Trophoblast cell (in vitro differentiated cells and primary cell): ENCODE measurements around the gene MOXD1.

Experiments
- DNase-seq, 2 donors: peaks; one replicate each; pipeline ENCODE4 v3.0.0-alpha.2; 2016
- H2AFZ ChIP-seq: 2 replicates; pipeline ENCODE4 v1.6.1; 2013; ENCODE audit warnings: low read length, moderate library complexity, mild to moderate bottlenecking; ENCODE audit not compliant: insufficient read depth, poor library complexity
- H2AK5ac ChIP-seq: 2 replicates; pipeline ENCODE4 v1.6.1; 2013; ENCODE audit warnings: mild to moderate bottlenecking, low read length
- H2BK120ac ChIP-seq: 2 replicates; pipeline ENCODE4 v1.6.1; 2013; ENCODE audit warnings: low read length, mild to moderate bottlenecking, moderate library complexity; ENCODE audit not compliant: insufficient read depth, poor library complexity
- H2BK12ac ChIP-seq: 2 replicates; pipeline ENCODE4 v1.6.1; 2013; ENCODE audit warnings: mild to moderate bottlenecking, low read length, moderate library complexity
- H2BK5ac ChIP-seq: 2 replicates; pipeline ENCODE4 v1.6.1; 2013; ENCODE audit warnings: low read length, low read depth, moderate library complexity, mild to moderate bottlenecking; ENCODE audit not compliant: poor library complexity
- H3K14ac ChIP-seq: 2 replicates; pipeline ENCODE4 v1.6.1; 2013; ENCODE audit warnings: mild to moderate bottlenecking, low read length
- H3K18ac ChIP-seq: 2 replicates; pipeline ENCODE4 v1.6.1; 2013; ENCODE audit warnings: mild to moderate bottlenecking, low read length
- H3K23ac ChIP-seq: 2 replicates; pipeline ENCODE4 v1.6.1; 2013; ENCODE audit warnings: low read length
- H3K27ac ChIP-seq: 2 replicates; pipeline ENCODE4 v1.5.1; 2013; ENCODE audit warnings: low read depth, mild to moderate bottlenecking, inconsistent platforms, low read length, moderate library complexity
- H3K27me3 ChIP-seq: 2 replicates; pipeline ENCODE4 v1.6.1; 2013; ENCODE audit warnings: inconsistent platforms, mild to moderate bottlenecking, low read length, moderate library complexity; ENCODE audit not compliant: insufficient read depth
- H3K36me3 ChIP-seq, 2 experiments: 1 replicate in 1 of 2; 2 replicates in 1 of 2; pipeline ENCODE4 v1.6.1; 2013; ENCODE audit warnings: low read length in 2 of 2, mild to moderate bottlenecking in 2 of 2, moderate library complexity in 1 of 2; ENCODE audit not compliant: insufficient read depth in 2 of 2, control insufficient read depth in 1 of 2
- H3K4ac ChIP-seq: 2 replicates; pipeline ENCODE4 v1.6.1; 2013; ENCODE audit warnings: low read depth, mild to moderate bottlenecking, low read length, moderate library complexity
- H3K4me1 ChIP-seq, 2 experiments: 1 replicate in 1 of 2; 2 replicates in 1 of 2; pipeline ENCODE4 v1.6.1; 2013; ENCODE audit warnings: low read length in 2 of 2, mild to moderate bottlenecking in 2 of 2, moderate library complexity in 1 of 2; ENCODE audit not compliant: insufficient read depth in 2 of 2, control insufficient read depth in 1 of 2
- H3K4me2 ChIP-seq: 2 replicates; pipeline ENCODE4 v1.6.1; 2013; ENCODE audit warnings: inconsistent platforms, mild to moderate bottlenecking, low read length, moderate library complexity
- H3K4me3 ChIP-seq: 2 replicates; pipeline ENCODE4 v1.5.1; 2013; ENCODE audit warnings: mild to moderate bottlenecking, low read depth, low read length, inconsistent platforms
- H3K79me1 ChIP-seq: one replicate; pipeline ENCODE4 v1.6.1; 2013; ENCODE audit warnings: low read length
- H3K79me2 ChIP-seq: 2 replicates; pipeline ENCODE4 v1.6.1; 2013; ENCODE audit warnings: low read length, mild to moderate bottlenecking; ENCODE audit not compliant: control insufficient read depth, insufficient read depth, poor library complexity
- H3K9ac ChIP-seq: 2 replicates; pipeline ENCODE4 v1.6.1; 2013; ENCODE audit warnings: mild to moderate bottlenecking, low read length
- H3K9me3 ChIP-seq: 2 replicates; pipeline ENCODE4 v1.6.1; 2013; ENCODE audit warnings: low read depth, mild to moderate bottlenecking, control low read depth, inconsistent platforms, low read length; ENCODE audit not compliant: insufficient read depth
- H4K12ac ChIP-seq: 2 replicates; pipeline ENCODE4 v1.6.1; 2013; ENCODE audit warnings: low read depth, mild to moderate bottlenecking, low read length, moderate library complexity
- H4K8ac ChIP-seq: 2 replicates; pipeline ENCODE4 v1.6.1; 2013; ENCODE audit warnings: low read depth, mild to moderate bottlenecking, low read length, moderate library complexity
- H4K91ac ChIP-seq: one replicate; pipeline ENCODE4 v1.6.1; 2013; ENCODE audit warnings: low read depth, mild to moderate bottlenecking, low read length, moderate library complexity
- WGBS: extraction: QIAGEN DNeasy Blood & Tissue Kit; methylation state at CpG from one replicate; pipeline ENCODE4 v1.1.7; 2013; ENCODE audit warnings: missing lambda C conversion rate; ENCODE audit not compliant: insufficient read length, insufficient coverage; ENCODE audit errors: extremely low coverage; 5-methylcytosine and 5-hydroxymethylcytosine counted together

The MOXD1 gene

DNA sequence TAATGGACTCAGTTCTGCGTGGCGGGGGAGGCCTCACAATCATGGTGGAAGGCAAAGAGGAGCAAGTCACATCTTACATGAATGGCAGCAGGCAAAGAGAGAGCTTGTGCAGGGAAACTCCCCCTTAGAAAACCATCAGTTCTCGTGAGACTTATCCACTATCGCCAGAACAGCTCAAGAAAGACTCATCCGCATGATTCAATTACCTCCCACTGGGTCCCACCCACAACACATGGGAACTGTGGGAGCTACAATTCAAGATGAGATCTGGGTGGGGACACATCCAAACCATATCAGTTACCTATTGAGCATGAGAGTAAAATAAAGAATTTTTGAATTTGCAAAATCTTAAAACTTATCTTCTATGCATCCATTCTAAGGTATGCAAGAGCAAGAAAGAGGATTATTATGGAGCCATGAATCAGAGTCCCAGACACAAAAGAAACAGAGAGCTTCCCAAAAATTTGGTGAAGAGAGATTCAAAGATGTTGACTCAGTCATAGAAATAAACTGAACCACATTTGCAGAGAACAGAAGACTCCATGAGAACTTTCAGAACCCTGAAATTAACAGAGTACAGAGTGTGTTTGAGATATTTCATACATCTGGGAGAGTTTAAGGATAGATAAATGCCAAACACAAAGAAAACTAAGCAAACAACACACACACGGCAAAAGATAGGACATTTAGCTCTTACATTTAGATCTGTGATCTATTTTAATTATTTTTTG is 17.1 kb upstream of the MOXD1 start:
- no peak overlapping the region for H3K14ac ChIP-seq
- no peak for DNase-seq
- H4K12ac ChIP-seq, result no peak overlapping the region
- no peak overlapping the region for H3K4me2 ChIP-seq
- no peak overlapping the region for H2BK12ac ChIP-seq
- no peaks in the 10 kb centered on the region for H3K9me3 ChIP-seq
- H2BK120ac ChIP-seq, result no peak overlapping the region
- no peak overlapping the region for H3K23ac ChIP-seq
- H3K36me3 ChIP-seq, result no peaks in the 10 kb centered on the region
- no peak overlapping the region for H3K4me3 ChIP-seq
- H2AFZ ChIP-seq, result no peak overlapping the region
- no peak overlapping the region for H3K4ac ChIP-seq
- no peak overlapping the region for H3K9ac ChIP-seq
- no peaks in the 10 kb centered on the region for H3K79me2 ChIP-seq
- no peak overlapping the region for H4K91ac ChIP-seq
- no peak overlapping the region for H3K18ac ChIP-seq
- no peaks in the 10 kb centered on the region for H3K27me3 ChIP-seq
- H2AK5ac ChIP-seq, result no peak overlapping the region
- no CpG with 5 or more reads among the region's 6 CpGs for whole genome bisulfite sequencing
- H3K4me1 ChIP-seq, result peaks cover 3 to 4% of the 10 kb centered on the region in 2 experiments
- no peaks in the 10 kb centered on the region for H3K79me1 ChIP-seq
- H3K27ac ChIP-seq, result no peak overlapping the region
- H4K8ac ChIP-seq, result no peak overlapping the region
- H2BK5ac ChIP-seq, result no peak overlapping the region

DNA sequence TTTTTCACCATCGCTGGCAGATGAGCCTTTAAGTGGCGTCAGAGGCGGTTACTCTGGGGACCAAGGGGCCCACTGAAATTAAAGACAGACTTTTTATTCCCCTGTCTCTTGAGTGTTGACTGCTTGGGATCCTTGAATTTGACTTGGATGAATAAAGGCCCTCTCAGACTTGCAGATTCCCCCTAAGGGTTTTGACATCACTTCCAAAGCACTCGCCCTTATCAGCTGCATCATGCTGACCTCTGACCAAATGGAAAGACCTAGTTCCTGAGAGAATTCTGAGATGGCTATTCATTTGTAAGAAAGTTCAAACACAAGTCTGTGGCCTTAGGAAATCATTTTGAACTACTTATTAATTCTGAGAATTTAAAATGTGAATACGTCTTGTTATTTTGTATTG is 13.5 kb upstream of the MOXD1 start:
- DNase-seq, result peak; percentile 89 to 92
- H2BK12ac ChIP-seq, result no peak overlapping the region
- H3K18ac ChIP-seq, result no peak overlapping the region
- no peak overlapping the region for H3K9ac ChIP-seq
- H2AK5ac ChIP-seq, result no peak overlapping the region
- no peak overlapping the region for H4K8ac ChIP-seq
- no peaks in the 10 kb centered on the region for H3K79me1 ChIP-seq
- H3K23ac ChIP-seq, result no peak overlapping the region
- no peaks in the 10 kb centered on the region for H3K79me2 ChIP-seq
- H2BK5ac ChIP-seq, result no peak overlapping the region
- no peak overlapping the region for H3K4me3 ChIP-seq
- H3K9me3 ChIP-seq, result no peaks in the 10 kb centered on the region
- H3K27ac ChIP-seq, result no peak overlapping the region
- no peak overlapping the region for H3K14ac ChIP-seq
- no peak overlapping the region for H2BK120ac ChIP-seq
- no peaks in the 10 kb centered on the region for H3K27me3 ChIP-seq
- peaks cover 3 to 4% of the 10 kb centered on the region in 2 experiments for H3K4me1 ChIP-seq
- no peak overlapping the region for H3K4ac ChIP-seq
- no peak overlapping the region for H4K12ac ChIP-seq
- no CpG with 5 or more reads among the region's 5 CpGs for WGBS
- no peak overlapping the region for H4K91ac ChIP-seq
- H3K4me2 ChIP-seq, result peak overlapping the region; percentile 6
- H3K36me3 ChIP-seq, result no peaks in the 10 kb centered on the region
- no peak overlapping the region for H2AFZ ChIP-seq

DNA sequence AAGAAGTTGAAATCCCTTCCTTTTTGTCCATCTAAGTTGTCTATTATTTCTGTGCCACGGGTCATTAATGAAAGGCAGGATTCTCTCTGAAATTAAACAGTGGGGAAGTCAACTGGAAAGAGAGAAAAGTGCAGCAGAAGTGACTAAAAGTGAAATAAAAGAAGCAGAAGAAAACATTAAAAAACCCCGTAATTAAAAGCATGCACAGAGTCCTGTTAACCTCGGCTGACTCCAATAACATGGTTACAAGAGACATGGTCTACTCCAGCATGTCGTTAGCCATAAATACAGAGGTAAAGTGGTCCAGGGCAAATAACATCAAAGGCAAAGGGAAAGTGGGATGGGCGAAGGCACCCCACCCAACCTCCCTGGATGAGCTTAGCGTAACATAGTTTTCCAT is 13.0 kb upstream of the MOXD1 start:
- no CpG with 5 or more reads among the region's 6 CpGs for WGBS
- H4K12ac ChIP-seq, result no peak overlapping the region

DNA sequence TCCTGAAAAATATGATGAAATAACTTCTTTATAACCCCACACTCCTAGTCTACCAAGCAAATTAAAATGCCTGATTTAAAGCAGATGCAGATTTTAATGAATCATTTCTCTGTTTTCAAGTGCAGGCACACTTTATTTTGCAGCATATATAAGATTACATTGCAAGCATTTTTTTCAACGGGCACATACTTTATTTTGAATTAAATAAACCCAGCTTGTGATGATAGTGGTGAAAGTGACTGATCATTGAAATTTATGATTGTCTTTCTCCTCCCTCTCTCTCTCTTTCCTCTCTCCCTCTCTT is 12.2 kb upstream of the MOXD1 start:
- no peaks in the 10 kb centered on the region for H3K36me3 ChIP-seq
- H3K4ac ChIP-seq, result no peak overlapping the region
- no peaks in the 10 kb centered on the region for H3K9me3 ChIP-seq
- no peak overlapping the region for H3K27ac ChIP-seq
- H2AK5ac ChIP-seq, result no peak overlapping the region
- no peak overlapping the region for H3K9ac ChIP-seq
- H3K79me1 ChIP-seq, result no peaks in the 10 kb centered on the region
- H4K12ac ChIP-seq, result no peak overlapping the region
- H2BK12ac ChIP-seq, result no peak overlapping the region
- WGBS, result no CpG with 5 or more reads among the region's 1 CpG
- H3K4me2 ChIP-seq, result no peak overlapping the region
- H4K91ac ChIP-seq, result no peak overlapping the region
- no peak overlapping the region for H4K8ac ChIP-seq
- no peak for DNase-seq
- H3K18ac ChIP-seq, result no peak overlapping the region
- H2AFZ ChIP-seq, result no peak overlapping the region
- H3K79me2 ChIP-seq, result no peaks in the 10 kb centered on the region
- H3K23ac ChIP-seq, result no peak overlapping the region
- no peak overlapping the region for H3K4me3 ChIP-seq
- no peak overlapping the region for H3K14ac ChIP-seq
- no peak overlapping the region for H2BK5ac ChIP-seq
- peaks cover 3 to 4% of the 10 kb centered on the region in 2 experiments for H3K4me1 ChIP-seq
- no peak overlapping the region for H2BK120ac ChIP-seq
- no peaks in the 10 kb centered on the region for H3K27me3 ChIP-seq

More for the DNA sequence above, 13.0 kb upstream of the MOXD1 start:
- Histone ChIP-seq H2AFZ (no peak overlapping the region), H3K4me2 (peak overlapping the region; percentile 6), H2BK5ac (no peak overlapping the region), H4K91ac (peak overlapping the region; percentile 4), H3K79me2 (no peaks in the 10 kb centered on the region), H3K27me3 (no peaks in the 10 kb centered on the region), H3K14ac (no peak overlapping the region), H2BK12ac (no peak overlapping the region), H3K9ac (no peak overlapping the region), H3K36me3 (no peaks in the 10 kb centered on the region), H3K23ac (no peak overlapping the region), H3K4ac (no peak overlapping the region), H3K79me1 (no peaks in the 10 kb centered on the region), H3K4me1 (peaks cover 3 to 4% of the 10 kb centered on the region in 2 experiments), H2BK120ac (no peak overlapping the region), H4K8ac (no peak overlapping the region), H2AK5ac (no peak overlapping the region), H3K27ac (no peak overlapping the region), H3K9me3 (no peaks in the 10 kb centered on the region), H3K18ac (no peak overlapping the region), H3K4me3 (no peak overlapping the region)
- DNase-seq, result no peak
